Adrenal gland (tissue), 5 donors: Measurements from ENCODE around the gene COG1.

Experiments used
- CTCF ChIP-seq, 6 experiments: fragments of 450-650 bp in 4 of 6; fragments of 200-600 bp in 2 of 6; sonication (generic) in 1 of 6; IDR thresholded peaks; 1 replicate in 5 of 6; 2 replicates in 1 of 6; pipeline versions ENCODE4 v1.5.1 to v1.8.0; 2016 to 2021; ENCODE audit warnings: antibody characterized with exemption in 6 of 6, mild to moderate bottlenecking in 2 of 6, moderate library complexity in 1 of 6
- POLR2A ChIP-seq, 2 donors: fragments of 450-650 bp; IDR thresholded peaks; one replicate each; pipeline ENCODE4 v1.6.1; 2017; ENCODE audit warnings: antibody characterized with exemption in 2 of 2, mild to moderate bottlenecking in 2 of 2, moderate library complexity in 1 of 2
- donor health status: DM: no; HTN: no; CAD: no.

GRCh38 chr17:73145641-73146040 lies 47.2 kb upstream of the COG1 start:
- TF ChIP-seq CTCF (IDR thresholded peaks at IDR 0.05) (no peak), POLR2A (IDR thresholded peaks at IDR 0.05) (no peak)
